GM18868 (cell line): ENCODE results near the gene THOC7.

Source experiments
- ATAC-seq: cut with Tn5 transposase; IDR thresholded peaks from one replicate; pipeline ENCODE4 v1.9.1; 2021; ENCODE audit warnings: mild to moderate bottlenecking, moderate library complexity; ENCODE audit not compliant: unreplicated experiment

THOC7 gene

DNA sequence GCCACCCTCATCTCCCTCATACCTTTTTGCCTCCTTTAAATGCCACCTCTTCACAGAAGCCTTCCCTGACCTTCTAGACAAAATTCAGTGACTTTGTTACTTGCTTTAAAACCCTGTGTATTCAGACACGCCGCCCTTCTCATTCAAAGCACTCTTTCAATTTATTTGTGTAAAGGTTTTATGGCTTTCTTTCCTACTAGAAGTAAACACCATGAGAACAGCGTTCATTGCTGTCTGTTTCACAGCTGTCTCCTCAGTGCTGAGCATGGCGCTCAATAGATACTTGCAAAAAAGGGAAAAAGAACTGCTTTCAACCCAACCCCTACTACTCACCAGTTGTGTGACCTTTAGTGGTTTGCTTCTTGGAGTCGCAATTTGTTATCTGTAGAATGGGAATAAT, 17.0 kb upstream of the THOC7 start:
- no peak for ATAC-seq

DNA sequence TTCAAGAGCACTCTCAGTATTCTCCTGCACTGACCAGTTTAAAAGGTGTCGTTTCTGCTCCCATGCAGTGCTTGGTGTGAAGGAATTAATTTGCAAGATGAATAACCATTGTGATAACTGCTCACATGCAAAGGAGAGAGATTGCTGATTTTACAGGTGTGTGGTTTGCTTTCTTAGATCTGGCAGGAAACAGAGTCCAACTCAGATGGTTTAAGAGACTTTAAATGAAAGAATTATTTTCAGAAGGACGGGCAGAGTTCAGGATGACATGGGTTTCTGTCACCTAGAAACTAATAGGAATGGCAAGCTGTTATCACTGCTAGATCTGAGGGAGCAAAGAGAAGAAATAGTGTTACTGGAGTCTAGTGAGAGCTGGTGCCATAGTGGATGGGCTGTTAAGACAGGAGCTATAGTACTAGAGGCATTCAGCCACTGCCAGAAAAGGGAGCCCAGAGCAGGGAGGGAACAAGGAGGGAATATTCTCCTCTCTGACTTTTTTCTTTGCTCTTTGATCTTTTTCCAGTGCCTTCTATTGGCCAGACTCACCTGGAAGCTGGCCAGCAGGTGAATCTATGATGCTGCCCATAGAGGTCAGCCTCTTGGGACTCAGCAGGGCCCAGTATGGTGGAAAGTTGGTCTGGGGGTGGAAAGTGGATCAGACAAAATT, 14.9 kb upstream of the THOC7 start:
- ATAC-seq = no peak

- ATAC-seq = no peak
Observed at GRCh38 chr3:63877737-63878393, 14.3 kb upstream of the THOC7 start.

- no peak for ATAC-seq
Observed at GRCh38 chr3:63876260-63876659, 12.7 kb upstream of the THOC7 start.

GRCh38 chr3:63875510-63875909, 11.9 kb upstream of the THOC7 start:
- no peak for ATAC-seq

DNA sequence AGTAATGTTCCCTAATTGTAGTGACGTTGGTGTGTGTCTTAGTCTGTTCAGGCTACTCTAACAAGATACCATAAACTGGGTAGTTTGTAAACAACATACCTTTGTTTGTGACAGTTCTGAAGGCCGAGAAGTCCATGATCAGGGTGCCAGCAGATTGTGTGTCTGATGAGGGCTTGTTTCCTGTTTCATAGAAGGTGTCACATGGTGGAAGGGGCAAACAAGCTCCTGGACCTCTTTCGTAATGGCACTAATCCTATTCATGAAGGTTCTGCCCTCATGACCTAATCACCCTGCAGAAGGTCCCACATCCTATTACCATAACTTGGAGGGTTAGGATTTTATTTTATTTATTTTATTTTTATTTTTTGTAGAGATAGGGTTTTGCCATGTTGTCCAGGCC, 11.2 kb upstream of the THOC7 start:
- no peak for ATAC-seq

DNA sequence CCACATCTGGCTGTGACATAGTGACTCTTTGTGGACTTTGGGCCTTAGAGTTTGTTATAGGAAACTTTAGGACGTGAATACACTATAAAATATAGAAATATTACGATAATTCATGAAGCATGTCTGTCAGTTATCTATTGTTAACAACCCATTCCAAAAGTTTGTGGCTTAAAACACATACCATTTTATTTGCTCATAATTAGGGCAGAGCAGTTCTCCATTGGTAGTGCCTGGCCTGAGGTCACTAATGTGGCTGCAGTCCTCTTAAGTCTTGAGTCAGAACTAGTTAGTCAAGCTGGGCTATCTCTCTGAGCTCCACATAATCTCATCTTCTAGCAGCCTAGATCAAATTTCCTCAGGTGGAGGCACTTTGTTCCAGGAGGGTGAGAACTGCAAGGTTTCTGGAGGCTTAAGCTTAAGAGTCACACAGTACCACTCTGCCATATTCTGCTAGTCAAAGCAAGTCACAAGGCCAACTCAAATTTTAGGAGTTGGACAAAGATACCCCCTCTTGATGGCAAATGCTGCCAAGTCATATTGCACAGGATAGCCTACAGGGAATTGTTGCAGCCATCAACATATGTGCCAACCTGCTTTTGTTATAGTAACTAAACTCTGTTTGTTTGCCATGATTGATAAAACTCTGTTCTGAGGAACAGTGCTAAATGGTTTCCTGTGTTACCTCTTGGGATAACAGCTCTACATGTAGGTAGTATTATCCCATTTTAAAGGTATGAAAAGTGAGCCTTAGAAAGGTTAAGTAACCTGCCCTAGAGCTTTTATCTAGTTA, 8.7 kb upstream of the THOC7 start:
- no peak for ATAC-seq

GRCh38 chr3:63870615-63871005, 7.0 kb upstream of the THOC7 start:
- no peak for ATAC-seq

DNA sequence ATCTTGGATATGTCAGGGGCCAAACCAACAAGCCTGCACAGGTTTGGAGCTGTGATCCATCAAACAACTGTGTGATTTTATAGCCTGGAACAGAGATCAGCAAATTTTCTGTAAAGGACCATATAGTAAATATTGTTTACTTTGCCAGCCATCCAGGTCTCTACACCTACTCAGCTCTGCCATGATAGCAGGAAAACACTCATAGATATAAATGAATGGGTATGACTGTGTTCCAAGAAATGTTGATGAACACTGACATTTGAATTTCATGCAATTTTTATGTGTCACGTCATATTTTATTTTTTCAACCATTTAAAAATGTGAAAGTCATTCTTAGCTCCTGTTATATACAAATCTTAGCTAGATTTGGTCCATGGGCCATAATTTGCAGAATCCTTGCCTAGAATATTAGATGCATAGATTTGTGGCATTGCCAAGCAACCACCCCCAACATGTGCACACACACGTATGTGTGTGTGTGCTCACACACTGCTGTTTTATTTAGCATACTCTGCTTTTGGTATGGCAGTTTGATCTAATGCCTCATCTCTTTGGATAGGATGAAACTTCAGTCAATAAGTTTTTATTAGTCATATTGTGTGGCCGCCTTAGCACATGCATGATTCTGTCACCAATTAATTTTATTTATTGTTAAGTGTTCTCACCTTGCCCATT, 6.5 kb upstream of the THOC7 start:
- no peak for ATAC-seq

DNA sequence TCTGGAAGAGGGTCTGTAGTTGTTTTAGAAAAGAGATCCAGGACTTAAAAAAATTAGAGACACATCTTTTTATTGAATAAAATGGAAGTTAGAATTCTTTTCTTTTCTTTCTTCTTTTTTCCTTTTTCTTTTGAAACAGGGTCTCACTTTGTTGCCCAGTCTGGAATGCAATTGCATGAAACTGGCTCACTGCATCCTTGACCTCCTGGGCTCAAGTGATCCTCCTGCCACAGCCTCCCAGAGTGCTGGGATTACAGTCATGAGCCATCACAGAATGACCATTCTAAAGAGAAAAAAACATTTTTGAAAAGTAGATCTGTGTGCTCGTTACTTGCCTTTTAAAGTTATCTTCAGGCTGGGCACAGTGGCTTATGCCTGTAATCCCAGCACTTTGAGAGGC, 3.6 kb upstream of the THOC7 start:
- no peak for ATAC-seq

GRCh38 chr3:63864965-63865327, 1.3 kb upstream of the THOC7 start:
- ATAC-seq = no peak

DNA sequence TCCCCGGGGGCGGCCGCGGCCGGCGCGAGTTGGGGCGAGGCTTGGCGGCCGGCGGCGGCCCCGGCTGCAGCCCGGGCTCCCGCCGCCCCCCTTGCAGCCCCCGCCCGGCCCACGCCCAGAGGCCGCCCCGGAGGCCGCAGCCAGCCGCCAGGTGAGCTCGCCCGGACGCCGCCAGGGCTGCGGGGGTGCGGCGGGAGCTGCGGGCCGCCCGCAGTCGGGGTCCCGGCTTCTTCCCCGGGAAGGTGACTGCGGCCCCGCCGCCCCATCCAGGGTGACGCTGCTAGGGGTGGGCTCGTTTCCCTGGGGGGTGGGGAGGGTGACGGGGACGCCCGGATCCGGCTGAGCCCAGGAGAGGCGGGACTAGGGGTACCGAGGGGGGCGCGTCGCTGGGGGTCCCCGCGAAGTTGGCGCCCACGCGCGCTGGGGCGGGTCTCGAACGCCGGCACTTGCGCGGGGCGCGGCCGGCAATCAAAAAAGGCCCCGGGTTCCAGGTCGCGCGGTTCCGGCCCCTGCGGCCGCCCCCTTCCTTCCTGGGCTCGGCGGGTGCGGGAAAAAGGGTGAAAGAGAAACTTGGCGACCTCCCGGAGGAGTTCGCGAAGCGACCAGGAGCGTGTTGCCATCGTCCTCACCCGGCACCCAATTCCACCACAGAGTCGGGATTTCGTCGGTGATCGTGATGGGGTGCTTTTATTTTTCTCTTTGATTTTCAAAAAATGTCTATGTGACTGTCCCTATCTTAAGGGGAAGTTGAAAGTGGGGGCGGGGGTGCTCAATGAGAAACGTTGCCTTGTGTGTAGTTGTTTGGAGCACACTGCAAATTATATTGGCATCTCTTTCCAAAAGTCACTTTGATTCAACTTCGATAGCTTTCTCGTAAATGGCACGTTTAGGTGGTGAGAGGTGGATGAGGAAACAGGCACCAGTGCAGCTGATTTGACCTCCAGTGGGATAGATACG, 681 bp upstream of the THOC7 start:
- ATAC-seq = peak; percentile 48

DNA sequence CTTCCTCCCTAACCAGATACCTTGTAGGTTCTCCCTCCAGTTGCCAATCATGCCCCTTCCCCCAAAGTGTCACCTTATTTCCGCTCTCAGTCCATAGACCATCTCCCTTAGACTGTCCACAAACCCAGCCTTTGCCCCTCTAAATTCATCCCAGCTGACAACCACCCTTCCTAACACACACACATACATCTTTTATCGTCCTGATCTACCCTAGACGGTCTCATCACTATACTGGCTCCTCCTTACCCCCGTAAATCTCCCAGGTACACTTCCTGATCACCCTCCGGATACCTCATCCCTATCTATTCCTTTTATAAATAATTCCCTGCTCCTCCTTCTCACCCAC, 828 bp downstream of the THOC7 start:
- ATAC-seq = no peak

DNA sequence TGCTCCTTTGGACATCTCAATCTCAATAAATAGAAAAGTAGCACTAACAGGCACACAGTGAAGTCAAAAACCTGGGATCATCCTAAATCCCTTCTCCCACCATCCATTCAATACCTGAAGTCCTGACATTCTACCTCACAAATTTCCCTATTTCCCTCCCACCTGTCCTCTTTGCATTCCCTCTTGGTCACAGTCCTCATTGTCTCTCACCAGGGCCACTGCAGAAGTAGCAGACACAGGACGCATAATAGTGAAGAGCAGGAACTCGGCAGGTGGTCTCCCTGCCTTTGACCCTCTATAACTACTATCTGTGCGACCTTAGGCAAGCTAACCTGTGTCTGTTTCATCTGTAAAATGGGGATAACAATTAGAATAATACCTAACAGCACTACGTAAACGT, 2.3 kb downstream of the THOC7 start:
- no peak for ATAC-seq

- ATAC-seq = no peak
Observed at GRCh38 chr3:63860776-63861175, 2.8 kb downstream of the THOC7 start.

DNA sequence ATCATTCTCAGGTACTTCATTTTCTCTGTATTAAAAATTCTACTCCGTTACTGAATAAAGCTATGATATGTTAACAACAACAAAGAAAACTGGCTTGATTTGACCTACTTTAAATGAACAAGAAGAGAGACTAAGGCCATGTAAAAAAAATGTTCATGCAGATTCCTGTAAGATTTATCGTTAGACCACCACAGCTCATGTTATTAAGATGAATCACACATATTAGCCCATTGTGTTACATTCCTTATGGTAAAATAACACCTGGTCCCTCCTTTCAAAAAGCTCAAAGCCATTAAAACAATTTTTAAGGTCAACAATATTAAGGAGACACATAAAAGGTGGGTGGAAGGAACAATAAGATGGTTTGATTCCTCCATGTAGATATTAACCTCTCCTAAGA, 6.3 kb downstream of the THOC7 start:
- ATAC-seq = no peak

- ATAC-seq = no peak
Observed at GRCh38 chr3:63855333-63855940, 8.2 kb downstream of the THOC7 start.

GRCh38 chr3:63853106-63853505, 10.5 kb downstream of the THOC7 start:
- no peak for ATAC-seq

DNA sequence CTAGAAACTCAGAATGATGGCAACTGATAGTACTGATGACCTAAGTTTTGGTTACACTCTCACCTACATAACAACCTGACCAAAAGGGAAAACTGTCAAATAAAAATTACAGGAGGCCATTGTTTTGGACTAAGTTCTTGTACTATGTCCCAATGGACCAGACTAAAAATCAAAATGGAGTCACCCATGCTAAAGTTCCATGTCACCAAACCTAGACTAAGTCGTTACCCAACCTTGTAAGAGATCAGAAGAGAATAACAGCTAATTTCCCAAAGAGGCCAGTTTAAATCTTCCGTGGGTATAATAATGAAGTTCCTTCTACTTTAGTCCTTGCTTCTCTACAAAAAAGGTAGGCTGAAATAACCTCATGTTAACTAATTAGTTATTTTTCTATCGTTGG, 12.3 kb downstream of the THOC7 start:
- no peak for ATAC-seq

- no peak for ATAC-seq
Observed at GRCh38 chr3:63849175-63849574, 14.4 kb downstream of the THOC7 start.
